K562 (cell line): ENCODE data around the gene BAK1. TPM values are rescaled to one million over a fixed set of nuclear protein-coding genes. Genes with fewer than 3 reads are reported as not detected.

Source experiments
- FOXK2 ChIP-seq, 2 experiments: fragments of 450-650 bp; IDR thresholded peaks in 1 of 2; conservative IDR thresholded peaks in 1 of 2; 2 replicates each; pipeline ENCODE4 v1.6.1; 2016; ENCODE audit warnings: low read depth in 2 of 2, mild to moderate bottlenecking in 1 of 2
- FOXP1 ChIP-seq: sonication (generic); formaldehyde crosslinking; IDR thresholded peaks from 2 replicates; pipeline ENCODE4 v1.8.0; 2022; ENCODE audit warnings: mild to moderate bottlenecking, missing genetic modification reagents
- GABPA ChIP-seq: fragments of 200-800 bp; sonication (Bioruptor generic); conservative IDR thresholded peaks from 2 replicates; pipeline ENCODE4 v1.6.1; 2016; ENCODE audit warnings: low read depth, missing genetic modification characterization, missing compliant biosample characterization
- GABPB1 ChIP-seq: sonication (generic); formaldehyde crosslinking; IDR thresholded peaks from 2 replicates; pipeline ENCODE4 v1.8.0; 2022; ENCODE audit warnings: mild to moderate bottlenecking, missing genetic modification reagents
- MBD2 ChIP-seq: sonication (generic); IDR thresholded peaks from 2 replicates; pipeline ENCODE4 v1.6.1; 2016; ENCODE audit warnings: low read depth, borderline replicate concordance
- MYNN ChIP-seq, 2 experiments: sonication (generic); formaldehyde crosslinking in 1 of 2; IDR thresholded peaks; 2 replicates each; pipeline versions ENCODE4 v1.5.0 to v1.6.1; 2016 to 2020; ENCODE audit warnings: antibody characterized with exemption in 1 of 2, missing genetic modification reagents in 1 of 2
- POU5F1 ChIP-seq: fragments of 150-350 bp; IDR thresholded peaks from 2 replicates; pipeline ENCODE4 v1.6.1; 2014; ENCODE audit warnings: borderline replicate concordance, low read length, low read depth, mild to moderate bottlenecking; ENCODE audit not compliant: partially characterized antibody
- TOE1 ChIP-seq, 2 experiments: fragments of 450-650 bp in 1 of 2; sonication (generic) in 1 of 2; formaldehyde crosslinking in 1 of 2; IDR thresholded peaks; 2 replicates each; pipeline versions ENCODE4 v1.7.1 to v1.8.0; 2016 to 2022; ENCODE audit warnings: borderline replicate concordance in 2 of 2, mild to moderate bottlenecking in 2 of 2, antibody characterized with exemption in 1 of 2, inconsistent platforms in 1 of 2, low read depth in 1 of 2, missing genetic modification reagents in 1 of 2, moderate library complexity in 1 of 2
- ZBTB7A ChIP-seq: IDR thresholded peaks from 2 replicates; pipeline ENCODE4 v1.6.1; 2011; ENCODE audit warnings: low read depth, mild to moderate bottlenecking, low read length, moderate library complexity, borderline replicate concordance; ENCODE audit not compliant: control insufficient read depth
- ZNF324 ChIP-seq: fragments of 250-450 bp; sonication (Bioruptor Pico); IDR thresholded peaks from 2 replicates; pipeline ENCODE4 v1.4.0; 2020; ENCODE audit warnings: mild to moderate bottlenecking
- ZNF561 ChIP-seq: fragments of 450-650 bp; formaldehyde crosslinking; conservative IDR thresholded peaks from 2 replicates; pipeline ENCODE4 v1.4.0; 2020; ENCODE audit warnings: mild to moderate bottlenecking, moderate library complexity
- polyA plus RNA-seq, 8 experiments: library from polyadenylated mRNA; depleted of rRNA in 4 of 8; stranded (reverse) in 5 of 8; unstranded in 3 of 8; fragments of >200 nt; fragmentation: Nextera tagmentation in 2 of 8; fragmentation: Illumina TruSeq in 1 of 8; extraction: Ambion mirVana in 2 of 8; extraction: Trizol in 1 of 8; gene quantifications; 2 replicates each; pipeline versions ENCODE4 v1.2.1 to v1.2.3, GENCODE V29; 2011 to 2014; ENCODE audit warnings: inconsistent platforms in 1 of 8, missing spikeins in 1 of 8
- total RNA-seq, 7 experiments: library from RNA; depleted of rRNA in 6 of 7; stranded (reverse); fragments of >200 nt in 6 of 7; fragmentation: Illumina TruSeq in 2 of 7; extraction: Trizol in 2 of 7; gene quantifications; 2 replicates each; pipeline versions ENCODE4 v1.2.1 to v1.2.3, GENCODE V29; 2011 to 2021; ENCODE audit warnings: low replicate concordance in 1 of 7
- TF ChIP-seq, protein P1 (sequence below): sonication (generic); formaldehyde crosslinking; IDR thresholded peaks from 2 replicates; pipeline ENCODE4 v1.8.0; 2022; ENCODE audit warnings: missing genetic modification reagents, mild to moderate bottlenecking, moderate library complexity, borderline replicate concordance
- TF ChIP-seq, protein P2 (sequence below): fragments of 450-650 bp; IDR thresholded peaks from 2 replicates; pipeline ENCODE4 v1.6.1; 2017; ENCODE audit warnings: antibody characterized with exemption, mild to moderate bottlenecking
- TF ChIP-seq, protein P3 (sequence below): fragments of 200-800 bp; sonication (Bioruptor generic); IDR thresholded peaks from 2 replicates; pipeline ENCODE4 v1.6.1; 2017; ENCODE audit warnings: missing genetic modification characterization, missing compliant biosample characterization
- TF ChIP-seq, protein P4 (sequence below): sonication (generic); formaldehyde crosslinking; IDR thresholded peaks from 2 replicates; pipeline ENCODE4 v1.8.1; 2023; ENCODE audit warnings: mild to moderate bottlenecking, missing genetic modification reagents, moderate library complexity
- TF ChIP-seq, protein P5 (sequence below): fragments of 250-450 bp; sonication (Bioruptor Pico); IDR thresholded peaks from 2 replicates; pipeline ENCODE4 v1.8.0; 2022; ENCODE audit warnings: moderate library complexity, mild to moderate bottlenecking, inconsistent platforms

BAK1 gene
- total and polyA plus RNA-seq, 9 of the 15 experiments (the other 6 are each of a cell fraction or from before 2014, with no cell fraction given), result 5.4 to 30.7 (median 18.9) TPM

DNA sequence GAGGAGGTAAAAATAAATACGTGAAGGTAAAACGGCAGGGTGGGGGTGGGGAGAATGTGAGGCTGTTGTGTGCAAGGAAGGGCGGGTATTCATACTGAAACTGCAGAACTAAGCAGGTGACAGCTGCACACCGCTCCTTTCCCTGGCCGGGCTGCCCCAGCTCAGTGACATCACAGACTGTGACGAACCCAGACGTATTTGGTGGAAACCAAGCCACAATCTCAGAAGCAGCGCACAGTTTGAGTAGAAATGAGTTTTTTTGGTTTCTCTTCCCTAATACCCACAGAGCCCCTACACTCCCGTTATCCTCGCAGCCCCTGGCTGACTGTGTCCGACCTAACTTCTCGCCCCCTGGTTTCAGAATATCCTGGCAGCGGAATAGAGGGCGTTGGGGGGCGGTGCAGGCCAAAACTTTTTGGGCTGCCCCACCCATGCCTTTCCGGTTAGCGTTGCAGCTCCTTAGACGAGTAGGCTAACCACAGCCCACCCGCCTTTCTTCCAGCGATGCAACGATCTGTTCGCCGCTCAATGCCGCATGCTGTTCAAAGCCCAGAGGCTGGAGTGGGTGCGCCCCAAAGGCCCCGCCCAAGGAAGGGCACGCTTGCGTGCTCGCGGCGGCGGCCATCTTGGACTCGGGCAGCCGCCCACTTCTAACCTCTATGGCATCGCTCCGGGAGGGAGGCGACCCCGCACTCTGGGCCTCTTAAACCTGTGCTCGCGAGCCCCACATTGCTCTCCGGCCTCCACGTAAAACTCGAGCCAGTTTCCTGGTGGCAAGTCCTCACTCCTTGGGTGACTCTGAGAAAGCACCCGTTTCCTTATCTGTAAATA lies 9.1 kb downstream of the BAK1 start (continued):
- TF ChIP-seq, protein P1, sequence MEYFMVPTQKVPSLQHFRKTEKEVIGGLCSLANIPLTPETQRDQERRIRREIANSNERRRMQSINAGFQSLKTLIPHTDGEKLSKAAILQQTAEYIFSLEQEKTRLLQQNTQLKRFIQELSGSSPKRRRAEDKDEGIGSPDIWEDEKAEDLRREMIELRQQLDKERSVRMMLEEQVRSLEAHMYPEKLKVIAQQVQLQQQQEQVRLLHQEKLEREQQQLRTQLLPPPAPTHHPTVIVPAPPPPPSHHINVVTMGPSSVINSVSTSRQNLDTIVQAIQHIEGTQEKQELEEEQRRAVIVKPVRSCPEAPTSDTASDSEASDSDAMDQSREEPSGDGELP (CRISPR knock-in tag), result peak; percentile 81
- TF ChIP-seq ZBTB7A, result peak; percentile 47; the same call in 1 of the 2 replicates
- TF ChIP-seq, protein P2, sequence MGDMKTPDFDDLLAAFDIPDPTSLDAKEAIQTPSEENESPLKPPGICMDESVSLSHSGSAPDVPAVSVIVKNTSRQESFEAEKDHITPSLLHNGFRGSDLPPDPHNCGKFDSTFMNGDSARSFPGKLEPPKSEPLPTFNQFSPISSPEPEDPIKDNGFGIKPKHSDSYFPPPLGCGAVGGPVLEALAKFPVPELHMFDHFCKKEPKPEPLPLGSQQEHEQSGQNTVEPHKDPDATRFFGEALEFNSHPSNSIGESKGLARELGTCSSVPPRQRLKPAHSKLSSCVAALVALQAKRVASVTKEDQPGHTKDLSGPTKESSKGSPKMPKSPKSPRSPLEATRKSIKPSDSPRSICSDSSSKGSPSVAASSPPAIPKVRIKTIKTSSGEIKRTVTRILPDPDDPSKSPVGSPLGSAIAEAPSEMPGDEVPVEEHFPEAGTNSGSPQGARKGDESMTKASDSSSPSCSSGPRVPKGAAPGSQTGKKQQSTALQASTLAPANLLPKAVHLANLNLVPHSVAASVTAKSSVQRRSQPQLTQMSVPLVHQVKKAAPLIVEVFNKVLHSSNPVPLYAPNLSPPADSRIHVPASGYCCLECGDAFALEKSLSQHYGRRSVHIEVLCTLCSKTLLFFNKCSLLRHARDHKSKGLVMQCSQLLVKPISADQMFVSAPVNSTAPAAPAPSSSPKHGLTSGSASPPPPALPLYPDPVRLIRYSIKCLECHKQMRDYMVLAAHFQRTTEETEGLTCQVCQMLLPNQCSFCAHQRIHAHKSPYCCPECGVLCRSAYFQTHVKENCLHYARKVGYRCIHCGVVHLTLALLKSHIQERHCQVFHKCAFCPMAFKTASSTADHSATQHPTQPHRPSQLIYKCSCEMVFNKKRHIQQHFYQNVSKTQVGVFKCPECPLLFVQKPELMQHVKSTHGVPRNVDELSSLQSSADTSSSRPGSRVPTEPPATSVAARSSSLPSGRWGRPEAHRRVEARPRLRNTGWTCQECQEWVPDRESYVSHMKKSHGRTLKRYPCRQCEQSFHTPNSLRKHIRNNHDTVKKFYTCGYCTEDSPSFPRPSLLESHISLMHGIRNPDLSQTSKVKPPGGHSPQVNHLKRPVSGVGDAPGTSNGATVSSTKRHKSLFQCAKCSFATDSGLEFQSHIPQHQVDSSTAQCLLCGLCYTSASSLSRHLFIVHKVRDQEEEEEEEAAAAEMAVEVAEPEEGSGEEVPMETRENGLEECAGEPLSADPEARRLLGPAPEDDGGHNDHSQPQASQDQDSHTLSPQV, result peak; percentile 57
- TF ChIP-seq GABPA (tag), result peak; percentile 26; the same call in 1 of the 2 replicates
- TF ChIP-seq POU5F1, result no peak
- TF ChIP-seq ZNF324 (CRISPR knock-in tag), result no peak; the same call in 1 of the 2 replicates
- peak; percentile 66; the same call in 1 of the 2 replicates for TF ChIP-seq TOE1 (IDR thresholded peaks at IDR 0.05; ENCODE audit: borderline replicate concordance)
- TF ChIP-seq TOE1 (CRISPR knock-in tag; IDR thresholded peaks at IDR 0.05; ENCODE audit: borderline replicate concordance, low read depth), result no peak
- TF ChIP-seq FOXK2 (conservative IDR thresholded peaks at IDR 0.05 in 1 of 2, IDR thresholded peaks at IDR 0.05 in 1 of 2; ENCODE audit: low read depth in 2 of 2), result no peak; a peak in 1 of 4 replicates
- TF ChIP-seq, protein P3, sequence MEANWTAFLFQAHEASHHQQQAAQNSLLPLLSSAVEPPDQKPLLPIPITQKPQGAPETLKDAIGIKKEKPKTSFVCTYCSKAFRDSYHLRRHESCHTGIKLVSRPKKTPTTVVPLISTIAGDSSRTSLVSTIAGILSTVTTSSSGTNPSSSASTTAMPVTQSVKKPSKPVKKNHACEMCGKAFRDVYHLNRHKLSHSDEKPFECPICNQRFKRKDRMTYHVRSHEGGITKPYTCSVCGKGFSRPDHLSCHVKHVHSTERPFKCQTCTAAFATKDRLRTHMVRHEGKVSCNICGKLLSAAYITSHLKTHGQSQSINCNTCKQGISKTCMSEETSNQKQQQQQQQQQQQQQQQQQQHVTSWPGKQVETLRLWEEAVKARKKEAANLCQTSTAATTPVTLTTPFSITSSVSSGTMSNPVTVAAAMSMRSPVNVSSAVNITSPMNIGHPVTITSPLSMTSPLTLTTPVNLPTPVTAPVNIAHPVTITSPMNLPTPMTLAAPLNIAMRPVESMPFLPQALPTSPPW, result peak; percentile 64
- TF ChIP-seq MYNN (IDR thresholded peaks at IDR 0.05), result peak; percentile 45
- TF ChIP-seq MYNN (CRISPR knock-in tag; IDR thresholded peaks at IDR 0.05), result no peak
- TF ChIP-seq ZNF561, result no peak
- TF ChIP-seq MBD2, result peak; percentile 40; the same call in 1 of the 2 replicates
- TF ChIP-seq, protein P4, sequence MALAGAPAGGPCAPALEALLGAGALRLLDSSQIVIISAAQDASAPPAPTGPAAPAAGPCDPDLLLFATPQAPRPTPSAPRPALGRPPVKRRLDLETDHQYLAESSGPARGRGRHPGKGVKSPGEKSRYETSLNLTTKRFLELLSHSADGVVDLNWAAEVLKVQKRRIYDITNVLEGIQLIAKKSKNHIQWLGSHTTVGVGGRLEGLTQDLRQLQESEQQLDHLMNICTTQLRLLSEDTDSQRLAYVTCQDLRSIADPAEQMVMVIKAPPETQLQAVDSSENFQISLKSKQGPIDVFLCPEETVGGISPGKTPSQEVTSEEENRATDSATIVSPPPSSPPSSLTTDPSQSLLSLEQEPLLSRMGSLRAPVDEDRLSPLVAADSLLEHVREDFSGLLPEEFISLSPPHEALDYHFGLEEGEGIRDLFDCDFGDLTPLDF (CRISPR knock-in tag), result peak; percentile 89
- TF ChIP-seq, protein P5, sequence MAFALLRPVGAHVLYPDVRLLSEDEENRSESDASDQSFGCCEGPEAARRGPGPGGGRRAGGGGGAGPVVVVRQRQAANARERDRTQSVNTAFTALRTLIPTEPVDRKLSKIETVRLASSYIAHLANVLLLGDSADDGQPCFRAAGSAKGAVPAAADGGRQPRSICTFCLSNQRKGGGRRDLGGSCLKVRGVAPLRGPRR, result no peak
- TF ChIP-seq FOXP1 (CRISPR knock-in tag), result peak; percentile 87
- peak; percentile 82 for TF ChIP-seq GABPB1 (CRISPR knock-in tag)
